Mucosa of gallbladder (tissue), 1 donor: ENCODE results near the gene ROBO1. TPM values are rescaled to one million over a fixed set of nuclear protein-coding genes. Genes with fewer than 3 reads are reported as not detected.
"Not testable (repeated sequence)": the region's sequence is repeated elsewhere in the genome, so short reads cannot be mapped to it uniquely, and the experiment has no call there.

Source experiments
- DNase-seq: peaks from one replicate; pipeline ENCODE4 v3.0.0-alpha.2; 2020; ENCODE audit warnings: low spot score
- total RNA-seq: library from RNA; stranded (reverse); gene quantifications from one replicate; pipeline ENCODE4 v1.2.1, GENCODE V29; 2021
- donor health status: DM: no; HTN: no; CAD: no.

ROBO1 gene
- total RNA-seq, 1 donor from 2014 or later = 9.6 TPM

DNA sequence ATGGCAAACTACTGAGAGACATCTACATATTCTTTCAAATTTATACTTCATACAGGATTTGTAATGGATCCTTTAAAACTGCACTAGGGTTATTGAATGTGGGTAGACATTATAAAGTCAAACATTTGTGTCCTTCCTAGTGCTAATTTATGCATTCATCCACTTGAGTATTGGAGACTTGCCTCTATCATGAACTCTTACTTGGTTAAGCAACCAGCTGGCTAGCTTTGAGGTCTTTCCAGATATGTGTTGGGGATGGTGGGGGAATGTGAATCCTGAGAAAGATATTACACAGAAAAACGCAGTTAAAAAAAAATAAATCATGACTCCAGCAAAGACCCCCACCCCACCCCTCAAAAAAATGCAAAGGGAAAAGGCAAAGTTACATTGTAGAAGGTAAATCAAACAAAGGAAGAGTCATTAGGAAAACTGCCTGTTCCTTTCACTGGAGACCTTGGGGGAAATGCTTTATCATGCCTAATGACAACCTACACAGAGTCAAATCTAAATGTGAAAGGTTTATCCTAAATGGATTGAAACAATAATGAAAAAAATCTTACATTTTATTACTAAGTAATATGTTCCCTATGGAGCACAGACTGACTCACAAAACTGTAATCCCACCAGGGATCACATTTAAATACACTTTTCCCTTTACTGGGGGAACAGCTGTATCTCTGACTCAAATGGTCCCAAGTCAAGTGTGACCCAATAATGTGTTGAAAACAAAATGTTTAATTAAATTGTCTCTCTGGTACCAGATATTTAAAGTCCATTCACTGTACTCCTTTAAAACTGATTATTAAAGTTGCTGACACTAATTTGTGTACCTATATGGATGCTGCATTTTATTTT is 522.3 kb downstream of the ROBO1 start:
- no peak for DNase-seq

DNA sequence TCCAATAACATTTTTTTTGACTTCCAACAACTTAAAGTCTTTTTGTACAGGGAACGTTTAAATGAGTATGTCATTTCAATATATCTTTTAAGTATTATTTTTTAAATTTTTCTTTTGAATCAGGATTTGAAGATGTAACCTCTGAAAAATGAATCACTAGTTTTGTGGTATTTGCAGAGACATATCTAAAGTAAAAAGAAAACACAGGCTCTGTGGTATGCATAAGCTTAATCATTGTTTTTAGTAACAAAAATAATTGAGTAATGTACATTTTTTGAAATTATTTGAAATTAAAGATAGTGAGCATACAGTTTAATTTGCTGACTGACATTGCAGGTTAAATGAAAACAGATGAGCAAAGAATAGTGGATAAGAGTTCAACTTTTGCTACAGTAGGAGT is 531.3 kb downstream of the ROBO1 start:
- no peak for DNase-seq

DNA sequence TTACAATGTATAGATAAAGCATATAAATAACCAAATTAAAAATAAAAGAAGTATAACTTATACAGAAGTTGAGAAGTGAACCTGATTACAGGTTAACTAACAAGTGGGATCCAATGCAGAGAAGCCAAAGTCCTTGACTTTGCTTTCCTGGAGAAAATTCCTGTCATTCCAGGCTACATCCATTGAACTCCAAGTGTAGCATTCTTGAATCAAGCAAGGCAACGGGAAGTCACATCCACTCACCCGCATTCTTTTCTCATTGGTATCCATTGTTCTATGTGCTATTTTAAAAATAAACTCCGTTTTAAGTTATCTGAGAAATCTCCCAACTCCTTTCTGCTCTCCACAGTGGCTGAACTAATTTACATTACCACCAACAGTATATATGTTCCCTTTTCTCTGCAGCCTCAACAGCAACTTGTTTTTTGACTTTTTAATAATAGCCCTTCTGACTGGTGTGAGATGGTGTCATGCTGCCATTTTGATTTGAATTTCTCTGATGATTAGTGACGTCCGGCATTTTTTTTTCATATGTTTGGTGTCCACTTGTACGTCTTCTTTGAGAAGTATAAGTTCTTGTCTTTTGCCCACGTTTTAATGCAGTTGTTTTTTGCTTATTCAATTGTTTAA is 534.3 kb downstream of the ROBO1 start:
- no peak for DNase-seq

DNA sequence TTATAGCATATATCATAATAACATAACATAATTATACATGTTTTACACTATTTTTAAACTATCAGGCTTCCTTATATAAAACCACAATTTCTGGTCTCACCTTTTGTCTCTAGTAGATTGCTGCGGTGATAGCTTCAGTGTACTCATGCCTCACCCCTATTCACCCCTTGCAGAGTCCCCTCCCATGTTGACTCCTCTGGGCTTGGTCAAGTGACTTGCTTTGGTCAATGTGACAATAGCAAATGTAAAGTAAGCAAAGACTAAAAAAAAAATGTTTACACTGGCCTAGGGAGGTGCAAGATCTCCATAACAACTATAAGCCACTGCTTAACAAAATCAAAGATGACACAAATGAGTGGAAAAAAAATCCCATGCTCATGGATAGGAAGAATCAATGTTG is 537.5 kb downstream of the ROBO1 start:
- DNase-seq = no peak

DNA sequence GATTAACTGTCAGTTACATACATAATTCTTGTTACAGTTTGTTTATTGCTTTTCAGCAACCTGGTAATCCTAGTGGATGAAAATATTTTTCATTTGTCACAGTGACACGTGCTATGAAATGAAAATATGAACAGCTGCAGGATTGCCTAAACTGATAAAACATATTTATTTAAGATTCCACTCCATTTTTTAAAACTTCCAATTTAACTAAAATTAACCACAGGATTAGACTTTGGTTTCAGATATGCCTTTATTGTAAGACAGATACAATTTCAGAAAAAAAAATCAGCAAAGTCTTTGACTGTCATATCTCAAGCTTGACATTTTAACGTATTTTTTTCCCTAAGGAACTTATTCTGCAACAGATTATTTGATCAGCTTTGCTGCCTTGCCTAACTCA is 550.7 kb downstream of the ROBO1 start:
- DNase-seq = no peak

DNA sequence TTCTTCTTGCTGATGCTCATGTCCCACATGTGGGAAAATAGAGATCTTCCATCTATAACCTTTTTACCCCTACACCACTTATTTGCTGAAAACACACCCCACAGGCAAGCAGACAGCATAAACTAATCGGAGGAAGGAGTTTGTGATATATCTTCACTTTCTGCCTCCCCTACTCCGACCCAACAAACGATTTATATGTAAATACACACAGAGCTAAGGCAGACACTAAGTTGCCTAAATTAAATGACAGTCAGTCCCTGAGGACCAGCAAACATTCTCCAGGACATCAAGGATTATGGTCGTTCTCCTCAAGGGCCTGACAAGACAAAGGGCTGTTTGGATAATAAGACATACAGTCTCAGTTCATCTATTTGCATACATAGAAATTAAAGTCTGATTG is 552.5 kb downstream of the ROBO1 start:
- no peak for DNase-seq

DNA sequence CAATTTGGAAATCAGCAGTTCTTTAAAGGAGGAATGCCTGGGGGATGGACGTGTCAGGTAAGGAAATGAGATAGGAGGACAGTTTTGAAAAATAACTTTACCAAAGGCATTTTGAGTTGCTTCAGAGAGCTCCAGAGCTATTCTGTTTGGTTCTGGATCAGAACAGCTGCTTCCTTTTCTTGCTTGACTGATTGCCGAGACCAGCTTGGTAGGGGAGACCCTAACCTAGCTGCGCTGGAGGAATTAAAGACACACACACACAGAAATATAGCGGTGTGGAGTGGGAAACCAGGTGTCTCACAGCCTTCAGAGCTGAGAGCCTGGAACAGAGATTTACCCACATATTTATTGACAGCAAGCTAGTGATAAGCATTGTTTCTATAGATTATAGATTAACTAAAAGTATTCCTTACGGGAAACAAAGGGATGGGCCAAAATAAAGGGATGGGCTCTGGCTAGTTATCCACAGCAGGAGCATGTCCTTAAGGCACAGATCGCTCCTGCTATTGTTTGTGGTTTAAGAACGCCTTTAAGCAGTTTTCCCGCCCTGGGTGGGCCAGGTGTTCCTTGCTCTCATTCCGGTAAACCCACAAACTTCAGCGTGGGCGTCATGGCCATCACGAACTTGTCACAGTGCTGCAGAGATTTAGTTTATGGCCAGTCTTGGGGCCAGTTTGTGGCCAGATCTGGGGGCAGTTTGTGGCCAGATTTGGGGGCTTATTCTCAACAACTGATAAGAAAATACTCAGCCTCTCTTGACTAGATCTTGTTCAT is 556.0 kb downstream of the ROBO1 start:
- no peak for DNase-seq

DNA sequence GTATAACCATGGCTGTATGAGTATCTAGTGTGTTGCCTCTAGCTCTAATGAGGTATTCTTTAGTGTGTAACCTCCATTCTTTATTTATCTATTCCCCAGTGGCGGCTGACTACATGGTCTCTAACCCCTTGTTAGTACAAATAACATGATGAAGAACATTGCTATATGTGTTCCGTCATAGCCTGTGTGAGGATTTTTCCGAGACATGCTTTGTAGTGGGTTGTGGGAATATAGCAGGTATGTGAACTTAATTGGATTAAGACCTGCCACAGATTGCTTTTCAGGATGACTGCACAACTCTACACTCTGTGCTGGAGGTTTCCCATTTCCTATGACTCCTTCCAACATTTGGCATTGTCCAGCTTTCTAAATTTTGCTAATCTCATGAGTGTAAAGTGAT is 563.4 kb downstream of the ROBO1 start:
- no peak for DNase-seq

DNA sequence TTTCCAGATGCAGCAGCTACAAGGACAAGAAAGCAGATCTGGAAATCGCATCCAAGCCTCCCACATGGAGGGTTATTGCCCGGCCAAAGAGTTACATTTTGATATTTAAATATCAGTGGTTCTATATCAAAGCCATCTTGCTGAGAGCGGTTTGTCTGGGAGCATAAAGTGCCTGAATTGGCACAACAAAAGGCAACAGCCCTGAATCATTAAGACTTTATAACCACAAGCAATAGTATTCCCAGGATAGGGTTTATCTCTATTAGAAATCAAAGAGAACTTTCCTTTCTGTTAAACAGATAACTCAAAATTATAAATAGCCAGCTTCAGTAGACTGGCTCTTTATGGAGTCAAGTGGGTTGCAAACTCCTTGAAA is 564.7 kb downstream of the ROBO1 start:
- no peak for DNase-seq

DNA sequence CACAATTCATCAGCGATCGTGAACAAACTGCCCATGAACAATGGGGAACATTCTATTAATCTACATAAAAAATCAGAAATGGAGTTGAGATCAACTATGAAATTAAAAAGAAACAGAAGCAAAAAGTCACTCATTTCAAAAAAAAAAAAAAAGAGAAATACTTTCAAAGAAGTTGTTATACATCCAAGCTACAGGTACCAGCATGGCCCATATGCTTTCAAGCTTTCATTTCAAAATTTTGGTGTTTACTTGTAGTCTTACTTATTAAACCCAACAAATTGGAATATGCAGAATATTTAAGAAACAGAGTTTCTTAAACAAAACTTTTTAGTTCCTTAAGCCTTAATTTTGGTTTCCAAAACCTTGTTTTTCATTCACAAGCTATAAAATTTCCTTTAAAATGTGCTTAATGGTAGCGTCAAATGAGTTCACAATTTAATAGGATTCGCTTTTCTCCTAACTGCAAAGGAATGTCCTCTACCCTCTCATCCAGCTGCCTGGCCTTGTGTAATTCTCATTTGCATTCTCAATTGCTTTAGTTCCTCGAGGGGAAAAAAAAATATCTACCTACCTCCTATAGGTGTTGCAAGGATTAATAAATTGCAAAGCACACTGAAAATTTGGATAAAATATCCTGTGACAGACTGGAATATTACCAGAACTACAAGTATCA is 565.2 kb downstream of the ROBO1 start:
- no peak for DNase-seq

DNA sequence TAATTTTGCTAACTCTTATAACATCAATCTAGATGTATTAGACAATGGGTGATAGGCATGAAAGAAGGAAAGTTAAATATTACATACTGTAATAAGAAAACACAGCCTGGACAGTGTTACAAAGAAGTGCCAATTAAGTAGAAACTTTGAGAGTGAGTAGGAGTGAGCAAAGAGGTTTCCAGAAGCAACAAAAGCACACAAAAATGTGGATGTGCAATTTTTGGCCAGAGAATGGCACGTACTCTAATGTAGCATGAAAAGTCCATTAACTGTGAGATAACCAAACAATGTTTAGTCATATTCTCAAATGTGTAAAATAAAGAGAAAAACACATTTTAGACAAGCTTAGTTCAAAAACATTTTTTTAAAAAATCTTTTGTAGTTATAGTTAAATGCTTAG is 567.3 kb downstream of the ROBO1 start:
- no peak for DNase-seq

DNA sequence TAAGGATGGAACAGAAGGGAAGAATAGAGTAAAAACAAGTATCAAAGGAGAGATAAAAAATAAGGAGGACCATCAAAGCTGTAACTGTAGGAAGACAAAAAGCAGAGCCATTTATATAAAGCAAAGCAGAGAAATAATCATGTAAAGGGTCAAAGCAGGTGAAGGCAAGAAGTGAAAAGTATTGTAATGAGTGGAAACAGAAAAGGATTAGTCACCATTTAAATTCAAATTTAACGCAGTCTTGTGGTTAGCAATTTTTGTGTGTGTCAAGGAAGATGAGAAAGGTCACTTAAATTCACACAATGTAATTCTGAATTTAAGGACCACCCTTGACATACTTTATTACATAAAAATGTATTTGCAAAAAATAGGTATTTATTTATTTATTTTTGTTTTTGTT is 567.8 kb downstream of the ROBO1 start:
- no peak for DNase-seq

DNA sequence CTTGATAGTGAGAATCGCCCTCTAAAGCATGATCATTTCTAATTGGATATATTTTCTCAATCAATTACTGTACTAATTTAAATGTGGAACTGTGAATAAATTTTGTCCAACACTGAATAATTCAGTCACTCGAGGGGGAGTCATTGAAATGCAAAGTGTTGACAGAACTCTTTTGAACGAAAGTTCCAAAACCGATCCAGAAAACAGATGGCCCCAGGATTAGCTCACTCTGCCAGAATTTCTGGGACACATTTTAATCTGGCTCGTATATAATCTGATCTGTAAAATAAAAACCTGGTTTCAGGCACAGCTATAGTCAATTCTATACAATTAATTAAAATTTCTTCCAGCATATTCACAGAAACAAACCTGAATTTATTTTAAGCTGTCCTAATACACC is 580.4 kb downstream of the ROBO1 start:
- DNase-seq = no peak

DNA sequence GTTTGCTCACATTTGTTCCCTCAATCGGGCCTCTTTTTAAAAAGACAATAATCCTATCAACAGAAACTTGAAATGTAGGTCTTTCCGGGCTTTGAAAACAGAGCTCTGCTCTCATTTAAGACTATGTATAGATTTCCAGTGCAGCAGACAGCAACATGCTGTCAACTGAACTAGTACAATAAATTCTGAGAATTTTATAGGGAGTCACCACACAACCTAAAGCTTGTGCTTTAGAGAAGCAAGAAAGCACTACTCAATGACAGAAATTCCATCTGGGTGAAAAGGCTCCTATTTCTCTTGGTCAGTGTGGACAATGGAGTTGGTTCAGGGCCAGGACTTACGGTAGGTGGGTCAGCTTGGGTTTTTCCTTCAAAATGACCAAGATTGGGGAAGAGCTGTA is 583.5 kb downstream of the ROBO1 start:
- no peak for DNase-seq

DNA sequence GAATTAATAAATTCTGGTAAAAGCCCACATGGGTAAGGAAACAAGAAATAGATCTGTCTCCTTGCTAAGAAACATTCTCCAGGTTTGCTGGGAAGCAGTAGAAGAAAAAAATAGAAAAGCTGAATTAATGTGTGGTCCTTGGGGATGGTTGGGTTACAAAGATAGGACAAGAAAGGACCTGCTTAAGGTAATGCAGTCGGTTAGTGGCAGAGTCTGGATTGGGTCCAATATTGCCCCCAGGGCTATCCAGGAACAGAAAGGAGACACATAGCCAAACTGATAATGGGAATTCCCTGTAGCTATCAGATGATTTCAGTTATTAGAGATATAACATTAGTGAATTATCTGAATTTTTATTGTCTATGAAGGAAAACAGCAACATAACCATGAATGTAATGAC is 584.3 kb downstream of the ROBO1 start:
- no peak for DNase-seq

DNA sequence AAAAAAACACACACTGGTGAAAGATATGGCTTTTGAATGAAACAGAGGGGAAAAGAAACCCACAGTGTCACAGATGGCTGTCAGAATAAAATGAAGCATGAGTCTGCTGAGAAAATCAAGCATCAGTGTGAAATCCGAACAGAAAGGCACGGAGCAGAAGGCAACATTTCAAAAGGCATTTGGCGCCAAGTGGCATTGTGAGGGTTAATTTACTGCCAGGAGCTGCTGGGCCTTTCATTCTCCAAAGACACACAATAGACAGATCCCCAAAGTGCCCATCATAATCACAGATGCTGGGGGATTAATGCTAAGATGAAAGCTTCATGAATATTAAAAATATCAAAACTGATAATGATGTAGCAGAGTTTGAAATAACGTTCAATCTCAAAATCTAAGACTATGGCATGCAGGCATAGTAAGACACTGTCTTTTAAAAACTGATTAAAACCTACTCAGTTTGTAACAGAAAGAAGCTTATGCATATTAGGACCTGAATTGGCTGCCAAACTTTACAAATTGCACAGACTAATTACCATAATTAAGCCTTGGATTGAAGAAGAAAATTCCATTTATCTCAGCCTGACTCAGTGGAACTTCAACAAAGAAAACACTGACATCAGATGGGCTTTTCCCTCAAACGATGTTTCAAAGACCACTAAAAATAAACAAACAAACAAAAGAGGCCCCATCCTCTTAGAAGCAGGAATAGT is 589.2 kb downstream of the ROBO1 start:
- DNase-seq = no peak

DNA sequence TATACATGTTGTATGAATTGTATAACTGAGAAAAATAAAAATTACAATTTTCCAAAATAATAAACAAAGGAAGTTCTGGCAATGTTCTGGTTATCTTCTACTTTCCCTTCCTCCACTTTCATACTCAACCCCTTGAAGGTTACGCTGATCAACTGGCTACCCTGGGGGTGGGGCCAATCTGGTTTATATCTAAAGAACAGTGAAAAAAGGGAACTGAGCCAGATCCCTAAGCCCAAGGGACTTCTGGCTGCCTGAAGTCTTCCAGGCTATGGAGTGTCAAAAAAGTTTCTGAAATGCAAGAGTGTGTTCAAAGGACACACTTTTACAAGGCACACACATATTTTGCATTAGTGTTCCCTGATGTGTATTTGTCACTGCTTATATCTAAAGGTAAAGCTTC is 591.9 kb downstream of the ROBO1 start:
- no peak for DNase-seq

DNA sequence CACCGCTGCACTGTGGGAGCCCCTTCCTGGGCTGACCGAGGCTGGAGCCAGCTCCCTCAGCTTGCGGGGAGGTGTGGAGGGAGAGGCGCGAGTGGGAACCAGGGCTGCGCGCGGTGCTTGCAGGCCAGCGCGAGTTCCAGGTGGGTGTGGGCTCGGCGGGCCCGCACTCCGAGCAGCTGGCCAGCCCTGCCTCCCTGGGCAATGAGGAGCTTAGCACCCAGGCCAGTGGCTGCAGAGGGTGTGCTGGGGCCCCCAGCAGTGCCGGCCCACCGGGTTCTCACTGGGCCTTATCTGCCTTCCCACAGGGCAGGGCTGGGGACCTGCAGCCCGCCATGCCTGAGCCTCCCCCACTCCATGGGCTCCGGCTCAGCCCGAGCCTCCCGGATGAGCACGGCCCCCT is 594.5 kb downstream of the ROBO1 start:
- not testable (repeated sequence) for DNase-seq

DNA sequence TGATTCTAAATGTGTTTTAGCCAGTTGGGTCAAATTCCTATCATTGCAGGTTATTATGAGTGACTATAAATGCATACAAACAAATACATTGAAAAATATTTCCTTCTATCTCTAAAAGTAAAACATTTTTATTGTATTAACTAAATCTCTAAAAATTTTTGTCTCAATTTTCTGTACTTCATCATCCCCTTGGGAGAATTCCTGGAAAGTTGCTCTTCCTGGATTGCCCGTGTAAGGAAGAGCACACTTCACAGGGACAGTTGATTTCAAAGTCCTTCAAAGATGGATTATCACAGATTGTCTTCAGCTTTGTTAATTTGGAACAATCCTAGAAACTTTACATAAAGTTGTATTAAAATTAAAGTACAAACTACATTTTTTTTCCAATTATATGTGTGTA is 595.6 kb downstream of the ROBO1 start:
- DNase-seq = no peak

DNA sequence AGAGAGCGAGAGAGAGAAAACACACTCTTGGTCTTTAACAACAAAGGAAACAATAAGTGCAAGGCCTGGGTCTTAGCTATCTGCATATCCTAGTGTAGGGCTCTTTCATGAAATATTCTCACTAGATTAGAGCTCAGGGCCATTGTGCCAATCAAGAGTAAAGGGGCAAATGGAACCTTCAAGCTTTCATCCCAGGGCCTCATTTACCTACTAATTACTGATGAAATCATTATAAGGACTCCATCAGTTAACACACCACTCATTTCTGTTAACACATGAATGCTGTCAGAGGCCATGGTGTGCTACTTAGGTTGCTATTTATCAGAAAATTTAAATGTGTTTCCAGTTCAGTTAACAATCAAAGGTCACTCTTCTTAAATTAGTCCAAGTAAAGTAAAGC is 597.8 kb downstream of the ROBO1 start:
- DNase-seq = no peak

DNA sequence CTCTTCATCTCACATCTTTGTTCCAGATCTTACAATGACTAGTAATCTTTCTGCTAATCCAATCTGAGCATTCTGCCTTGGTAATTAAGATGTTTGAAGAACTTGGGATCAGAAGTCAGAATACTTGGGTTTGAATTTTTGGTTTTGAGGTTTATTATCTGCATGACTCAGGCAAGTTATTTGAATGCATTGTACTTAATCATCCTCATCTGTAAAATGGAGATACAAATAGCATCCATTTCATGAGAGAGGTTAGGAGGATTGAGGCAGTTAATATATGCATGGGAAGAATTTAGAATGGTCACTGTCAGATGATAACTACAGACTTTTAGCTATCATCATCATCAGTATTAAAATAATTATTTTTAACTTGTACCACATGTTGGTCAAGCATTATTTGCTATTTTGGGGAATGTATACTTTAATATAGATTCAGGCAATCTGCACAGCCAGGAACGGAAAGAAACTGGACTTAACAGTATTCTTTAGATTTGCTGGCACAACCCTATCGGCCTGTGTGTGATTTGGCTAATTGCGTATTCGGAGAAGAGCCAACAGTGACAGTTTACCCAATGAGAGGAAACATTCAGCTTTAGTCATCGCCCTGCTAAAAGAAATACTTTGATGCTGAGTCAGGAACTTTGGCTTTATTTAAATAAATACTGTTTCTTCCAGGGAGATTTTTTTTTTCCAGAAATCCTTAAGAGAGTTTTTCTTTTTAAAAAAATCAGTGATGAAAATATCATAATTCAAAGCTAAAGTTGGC is 600.0 kb downstream of the ROBO1 start:
- peak; percentile 19 for DNase-seq
